SJSA1 (cell line): Measurements from ENCODE around the gene CHAD. TPM values are rescaled to one million over a fixed set of nuclear protein-coding genes. Genes with fewer than 3 reads are reported as not detected.
A peak's percentile ranks its signal among the peaks of the same experiment; 100 is the strongest.

Source experiments
- DNase-seq, 2 experiments: peaks; one replicate each; pipeline ENCODE4 v3.0.0-alpha.2; 2015 to 2020; ENCODE audit warnings: low spot score in 2 of 2, low read depth in 1 of 2
- H3K27ac ChIP-seq: fragments of 250-450 bp; sonication (Bioruptor Pico); 2 replicates; pipeline ENCODE4 v1.5.1; 2020; ENCODE audit warnings: mild to moderate bottlenecking, moderate library complexity
- H3K27me3 ChIP-seq: fragments of 250-450 bp; sonication (Bioruptor Pico); replicated peaks from 2 replicates; pipeline ENCODE4 v1.5.1; 2020; ENCODE audit warnings: mild to moderate bottlenecking, moderate library complexity
- H3K36me3 ChIP-seq: fragments of 250-450 bp; sonication (Bioruptor Pico); 2 replicates; pipeline ENCODE4 v1.5.1; 2020; ENCODE audit warnings: mild to moderate bottlenecking
- H3K4me1 ChIP-seq: fragments of 250-450 bp; sonication (Bioruptor Pico); replicated peaks from 2 replicates; pipeline ENCODE4 v1.6.1; 2021; ENCODE audit warnings: mild to moderate bottlenecking
- H3K4me3 ChIP-seq: fragments of 250-450 bp; sonication (Bioruptor Pico); 2 replicates; pipeline ENCODE4 v1.5.1; 2020; ENCODE audit warnings: mild to moderate bottlenecking
- H3K9me3 ChIP-seq: fragments of 250-450 bp; sonication (Bioruptor Pico); replicated peaks from 2 replicates; pipeline ENCODE4 v1.5.1; 2020; ENCODE audit warnings: mild to moderate bottlenecking
- total RNA-seq: library from RNA; depleted of rRNA; stranded (reverse); fragments of >200 nt; shearing (Covaris generic); gene quantifications from 2 replicates; pipeline ENCODE4 v1.2.3, GENCODE V29; 2014

The CHAD gene
- total RNA-seq, 1 experiment from 2014 or later = not detected

- H3K27me3 ChIP-seq = no peaks in the 10 kb centered on the region
- H3K36me3 ChIP-seq = peaks cover 26% of the 10 kb centered on the region
- H3K9me3 ChIP-seq = no peaks in the 10 kb centered on the region
Measured at GRCh38 chr17:50484386-50485155, 15.9 kb upstream of the CHAD start.

DNA sequence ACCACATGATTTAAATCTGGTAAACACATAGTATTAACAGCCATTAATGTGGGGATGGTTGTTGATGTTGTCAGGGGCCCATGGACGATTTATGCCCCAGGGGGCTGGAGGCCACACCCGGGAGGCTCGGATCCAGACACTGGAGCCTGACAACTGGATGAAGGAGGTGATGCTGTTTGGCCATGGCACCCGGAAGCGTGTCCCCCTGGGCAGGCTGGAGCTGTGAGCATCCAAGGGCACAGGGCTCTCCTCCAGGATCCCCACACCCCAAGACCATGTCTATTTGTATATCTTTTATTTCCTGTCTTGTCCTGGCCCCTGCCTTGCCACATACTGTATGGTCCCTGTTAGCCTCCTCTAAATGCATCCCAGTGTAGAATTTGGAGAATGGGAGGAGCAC, 14.6 kb upstream of the CHAD start:
- no peaks in the 10 kb centered on the region for H3K27me3 ChIP-seq
- H3K4me3 ChIP-seq = no peak overlapping the region
- peaks cover 10% of the 10 kb centered on the region for H3K4me1 ChIP-seq
- no peak overlapping the region for H3K27ac ChIP-seq
- H3K36me3 ChIP-seq = peaks cover 26% of the 10 kb centered on the region
- no peak for DNase-seq
- H3K9me3 ChIP-seq = no peaks in the 10 kb centered on the region

More at GRCh38 chr17:50484386-50485155, 15.9 kb upstream of the CHAD start:
- Histone ChIP-seq H3K4me1 (peaks cover 6% of the 10 kb centered on the region), H3K27ac (no peak overlapping the region), H3K4me3 (no peak overlapping the region)
- DNase-seq = peak in 1 of 2 experiments; percentile 42

DNA sequence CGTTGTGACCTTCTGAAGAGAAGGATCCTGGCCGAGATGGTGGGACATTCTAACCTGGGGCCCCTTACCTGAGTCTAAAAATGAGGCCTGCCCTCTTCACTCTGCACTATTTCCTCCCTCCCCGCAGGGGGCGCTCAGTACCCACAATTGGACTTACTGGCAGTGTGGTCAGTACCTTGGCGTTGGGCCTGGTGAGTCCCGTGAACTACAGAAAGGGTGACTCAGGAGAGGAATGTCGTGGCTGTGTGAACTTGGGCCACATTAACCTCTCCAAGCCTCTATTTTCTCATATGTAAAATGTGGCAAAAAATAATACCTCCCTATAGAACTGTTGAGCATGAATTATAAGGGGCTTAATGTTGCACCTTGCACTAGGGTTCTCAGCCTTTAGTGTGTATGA, 13.8 kb upstream of the CHAD start:
- Histone ChIP-seq H3K36me3 (peaks cover 26% of the 10 kb centered on the region), H3K4me1 (peaks cover 13% of the 10 kb centered on the region), H3K27ac (peak overlapping the region; percentile 40), H3K4me3 (no peak overlapping the region), H3K9me3 (no peaks in the 10 kb centered on the region), H3K27me3 (no peaks in the 10 kb centered on the region)
- peak; percentile 84 to 98 for DNase-seq

DNA sequence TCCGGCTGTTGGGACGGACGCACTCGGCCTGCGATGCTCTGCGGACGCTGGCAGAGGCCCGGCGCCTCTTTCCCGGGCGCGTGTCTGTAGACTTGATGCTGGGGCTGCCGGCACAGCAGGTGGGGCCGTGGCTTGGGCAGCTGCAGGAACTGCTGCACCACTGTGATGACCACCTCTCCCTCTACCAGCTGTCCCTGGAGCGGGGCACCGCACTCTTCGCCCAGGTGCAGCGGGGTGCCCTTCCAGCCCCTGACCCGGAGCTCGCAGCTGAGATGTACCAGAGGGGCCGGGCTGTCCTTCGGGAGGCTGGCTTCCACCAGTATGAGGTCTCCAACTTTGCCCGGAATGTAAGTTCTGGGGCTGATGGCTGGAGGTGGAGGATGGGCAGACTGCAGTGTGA, 13.4 kb upstream of the CHAD start:
- peak in 1 of 2 experiments; percentile 44 for DNase-seq
- no peaks in the 10 kb centered on the region for H3K9me3 ChIP-seq
- peaks cover 13% of the 10 kb centered on the region for H3K4me1 ChIP-seq
- H3K4me3 ChIP-seq = no peak overlapping the region
- H3K36me3 ChIP-seq = peaks cover 26% of the 10 kb centered on the region
- H3K27ac ChIP-seq = no peak overlapping the region
- no peaks in the 10 kb centered on the region for H3K27me3 ChIP-seq

DNA sequence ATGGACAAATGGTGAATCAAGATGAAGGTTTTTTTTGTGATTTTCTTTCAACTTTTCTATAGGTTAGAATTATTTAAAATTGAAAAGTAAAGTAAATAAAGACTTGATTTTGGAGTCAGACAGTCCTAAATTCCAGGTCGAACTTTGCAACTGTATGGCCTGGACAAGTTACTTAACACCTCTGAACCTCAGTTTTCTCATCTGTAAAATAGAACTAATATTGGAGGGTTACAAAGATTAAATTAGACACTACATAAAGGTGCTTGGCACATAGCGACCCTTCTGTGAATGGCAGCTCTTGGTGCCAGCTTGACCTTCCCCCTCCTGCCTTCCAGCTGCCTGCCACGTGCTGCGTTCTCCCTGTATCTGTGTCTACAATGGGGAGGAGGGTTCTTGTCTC, 13.0 kb upstream of the CHAD start:
- H3K36me3 ChIP-seq = peaks cover 26% of the 10 kb centered on the region
- no peaks in the 10 kb centered on the region for H3K27me3 ChIP-seq
- no peak overlapping the region for H3K27ac ChIP-seq
- no peaks in the 10 kb centered on the region for H3K9me3 ChIP-seq
- no peak for DNase-seq
- peaks cover 13% of the 10 kb centered on the region for H3K4me1 ChIP-seq
- H3K4me3 ChIP-seq = no peak overlapping the region

DNA sequence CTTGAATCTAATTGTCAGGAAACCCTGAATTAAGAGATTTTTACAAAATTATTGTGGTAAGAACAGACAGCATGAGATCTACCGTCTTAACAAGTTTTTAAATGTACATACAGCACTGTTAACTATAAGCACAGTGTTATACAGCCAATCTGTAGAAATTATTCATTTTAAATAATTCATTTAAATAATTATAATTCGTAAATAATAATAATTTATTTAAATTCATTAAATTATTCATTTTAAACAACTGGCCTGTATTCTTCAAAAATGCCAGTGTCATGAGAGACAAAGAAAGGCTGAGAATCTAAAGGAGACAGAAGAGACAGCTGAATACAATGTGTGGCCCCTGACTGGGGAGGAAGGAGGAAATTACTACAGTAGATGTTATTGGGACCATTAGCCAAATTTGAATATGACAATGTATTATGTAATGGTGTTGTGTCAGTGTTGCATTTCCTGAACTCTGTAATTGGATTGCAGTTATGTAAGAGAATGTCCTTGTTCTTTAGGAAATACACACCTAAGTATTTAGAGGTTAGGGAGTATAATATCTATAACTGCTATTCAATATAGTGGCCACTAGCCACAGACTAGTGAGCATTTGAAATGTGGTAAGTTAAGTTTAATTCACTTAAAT, 12.3 kb upstream of the CHAD start:
- no peaks in the 10 kb centered on the region for H3K27me3 ChIP-seq
- H3K36me3 ChIP-seq = peaks cover 26% of the 10 kb centered on the region
- H3K27ac ChIP-seq = no peak overlapping the region
- H3K9me3 ChIP-seq = no peaks in the 10 kb centered on the region
- H3K4me1 ChIP-seq = peaks cover 13% of the 10 kb centered on the region
- no peak overlapping the region for H3K4me3 ChIP-seq
- no peak for DNase-seq

- no peaks in the 10 kb centered on the region for H3K27me3 ChIP-seq
Measured at GRCh38 chr17:50480142-50480764, 11.6 kb upstream of the CHAD start.

DNA sequence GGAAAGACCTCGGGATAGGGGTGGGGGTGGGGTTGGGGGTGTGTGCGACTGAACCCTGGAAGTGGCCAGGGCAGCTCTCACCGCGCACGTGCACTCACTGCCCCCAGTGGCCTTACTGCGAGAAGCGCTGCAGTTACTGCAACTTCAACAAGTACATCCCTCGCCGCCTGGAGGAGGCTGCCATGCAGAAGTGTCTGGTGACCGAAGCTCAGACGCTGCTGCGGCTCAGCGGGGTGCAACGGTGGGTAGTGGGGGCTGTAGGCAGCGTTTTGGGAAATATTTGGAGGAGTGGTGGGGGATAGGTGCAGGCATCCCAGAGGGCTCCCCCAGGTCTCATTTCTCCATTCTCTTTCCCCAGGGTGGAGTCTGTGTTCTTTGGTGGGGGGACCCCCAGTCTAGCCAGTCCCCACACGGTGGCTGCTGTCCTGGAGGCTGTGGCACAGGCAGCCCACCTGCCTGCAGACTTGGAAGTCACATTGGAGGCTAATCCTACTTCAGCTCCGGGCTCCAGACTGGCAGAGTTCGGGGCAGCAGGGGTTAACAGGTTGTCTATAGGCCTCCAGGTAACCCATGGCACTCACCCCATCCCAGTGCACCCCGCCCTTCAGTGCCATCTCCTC, 11.0 kb upstream of the CHAD start:
- H3K27me3 ChIP-seq = no peaks in the 10 kb centered on the region
- H3K4me1 ChIP-seq = peaks cover 13% of the 10 kb centered on the region
- DNase-seq = peak in 1 of 2 experiments; percentile 90
- no peak overlapping the region for H3K27ac ChIP-seq
- H3K9me3 ChIP-seq = no peaks in the 10 kb centered on the region
- peak overlapping the region; percentile 58 for H3K4me3 ChIP-seq
- H3K36me3 ChIP-seq = peaks cover 26% of the 10 kb centered on the region

More at GRCh38 chr17:50480142-50480764, 11.6 kb upstream of the CHAD start:
- H3K36me3 ChIP-seq = peaks cover 26% of the 10 kb centered on the region
- H3K4me1 ChIP-seq = peaks cover 13% of the 10 kb centered on the region
- no peaks in the 10 kb centered on the region for H3K9me3 ChIP-seq
- H3K4me3 ChIP-seq = no peak overlapping the region
- DNase-seq = no peak
- no peak overlapping the region for H3K27ac ChIP-seq

DNA sequence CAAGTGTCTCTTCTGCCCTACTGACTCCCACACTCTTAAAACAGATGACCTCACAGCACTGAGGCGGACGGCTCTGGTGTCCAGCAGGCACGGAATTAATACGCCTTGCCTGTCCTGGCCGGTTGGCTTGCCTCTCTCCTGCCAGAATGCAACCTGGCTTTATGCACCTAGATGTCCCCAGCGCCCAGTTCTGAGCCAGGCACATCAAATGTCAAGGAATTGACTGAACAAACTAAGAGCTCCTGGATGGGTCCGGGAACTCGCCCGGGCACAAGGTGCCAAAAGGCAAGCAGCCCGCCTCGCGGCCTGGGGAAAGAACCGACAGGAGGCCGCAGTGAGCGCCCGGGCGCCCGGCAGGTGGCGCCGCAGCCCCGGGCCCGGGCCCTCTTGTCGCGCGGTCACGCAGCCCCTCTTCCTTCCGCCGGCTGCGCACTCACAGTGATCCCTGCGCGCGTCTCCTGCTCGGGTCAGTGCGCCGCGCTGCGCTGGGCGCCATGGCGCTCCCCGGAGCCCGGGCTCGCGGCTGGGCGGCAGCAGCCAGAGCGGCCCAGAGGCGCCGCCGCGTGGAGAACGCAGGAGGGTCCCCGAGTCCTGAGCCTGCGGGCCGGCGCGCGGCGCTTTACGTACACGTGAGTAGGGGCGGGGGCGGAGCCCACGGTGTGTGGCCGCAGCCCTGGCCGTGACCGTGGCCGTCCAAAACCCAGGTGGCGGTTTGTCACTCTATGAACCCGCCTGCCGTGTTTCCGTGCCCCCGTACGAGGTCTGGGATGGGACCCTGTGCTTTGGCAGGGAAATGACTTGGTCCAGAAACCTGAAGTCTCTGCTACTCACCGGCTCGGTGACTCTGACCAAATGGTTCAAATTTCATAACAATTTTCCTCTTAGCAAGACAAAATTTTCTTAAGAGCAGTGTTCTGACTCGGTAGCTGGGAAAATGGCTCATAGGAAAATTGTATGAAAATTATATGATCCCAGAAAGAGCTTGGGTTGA, 10.0 kb upstream of the CHAD start, which contains the start of gene RSAD1:
Gene RSAD1, plus strand, starts transcription at position 470 of the 991 bp plus-strand sequence. Its CDS starts 25 bp downstream, at position 495.
- peaks cover 13% of the 10 kb centered on the region for H3K4me1 ChIP-seq
- no peaks in the 10 kb centered on the region for H3K27me3 ChIP-seq
- peak; percentile 92 to 95 for DNase-seq
- H3K4me3 ChIP-seq = peak within 1 kb of the TSS; percentile 58
- H3K27ac ChIP-seq = peak within 1 kb of the TSS; percentile 30
- H3K9me3 ChIP-seq = no peaks in the 10 kb centered on the region
- H3K36me3 ChIP-seq = peaks cover 16% of the 10 kb centered on the region

GRCh38 chr17:50477976-50478375, 9.3 kb upstream of the CHAD start:
- Histone ChIP-seq H3K27ac (no peak overlapping the region), H3K27me3 (no peaks in the 10 kb centered on the region), H3K4me3 (peak overlapping the region; percentile 58), H3K4me1 (peaks cover 13% of the 10 kb centered on the region), H3K9me3 (no peaks in the 10 kb centered on the region), H3K36me3 (peaks cover 15% of the 10 kb centered on the region; the same call in 1 of the 2 replicates)
- DNase-seq = no peak

GRCh38 chr17:50476545-50477315, 8.1 kb upstream of the CHAD start:
- no peaks in the 10 kb centered on the region for H3K27me3 ChIP-seq
- H3K27ac ChIP-seq = no peak overlapping the region
- H3K36me3 ChIP-seq = peaks cover 19% of the 10 kb centered on the region; the same call in 1 of the 2 replicates
- no peak for DNase-seq
- H3K4me1 ChIP-seq = peaks cover 10% of the 10 kb centered on the region
- no peak overlapping the region for H3K4me3 ChIP-seq
- H3K9me3 ChIP-seq = no peaks in the 10 kb centered on the region
